ENCODE results near the gene GPR78.

Gene GPR78

GRCh38 chr4:8555716-8556115, 24.5 kb upstream of the GPR78 start (continued):
- no peak for TF ChIP-seq ZNF623 (tag by site-specific recombination; IDR thresholded peaks at IDR 0.05)
- TF ChIP-seq ZNF362 (tag by site-specific recombination; IDR thresholded peaks at IDR 0.05): no peak
- TF ChIP-seq ZNF658 (tag by site-specific recombination; IDR thresholded peaks at IDR 0.05): no peak

GRCh38 chr4:8556341-8557150, 23.6 kb upstream of the GPR78 start:
- POLR2A ChIA-PET: no interaction called here
- TF ChIP-seq ZNF785 (tag by site-specific recombination; IDR thresholded peaks at IDR 0.05) (no peak), ZNF529 (tag by site-specific recombination; IDR thresholded peaks at IDR 0.05; ENCODE audit: insufficient replicate concordance) (no peak), ZNF571 (tag by site-specific recombination; IDR thresholded peaks at IDR 0.05) (no peak), SCRT2 (tag by site-specific recombination; IDR thresholded peaks at IDR 0.05) (no peak), ZFP69B (tag by site-specific recombination; IDR thresholded peaks at IDR 0.05) (no peak), ZNF548 (tag by site-specific recombination; IDR thresholded peaks at IDR 0.05) (no peak), GFI1B (tag by site-specific recombination; IDR thresholded peaks at IDR 0.05) (no peak), ZNF132 (tag by site-specific recombination; IDR thresholded peaks at IDR 0.05; ENCODE audit: borderline replicate concordance) (no peak), ZBTB49 (tag by site-specific recombination; IDR thresholded peaks at IDR 0.05; ENCODE audit: low read depth) (no peak), ZSCAN16 (tag by site-specific recombination; IDR thresholded peaks at IDR 0.05) (no peak), YY1 (tag by site-specific recombination; IDR thresholded peaks at IDR 0.05) (no peak), BCL11B (tag by site-specific recombination; IDR thresholded peaks at IDR 0.05; ENCODE audit: low read depth) (no peak)

GRCh38 chr4:8557151-8558076, 22.8 kb upstream of the GPR78 start:
- no peak overlapping the region for H3K27ac ChIP-seq (ENCODE audit: extremely low read depth, low read depth, low read length)
- no peak overlapping the region for H3K4me3 ChIP-seq (ENCODE audit: low read depth, low read length)
- ChIA-PET POLR2A (no interaction called here), CTCF (interaction anchor here (0.6 kb wide), 1 partner anchor 29 kb away, joined by 8 read pairs; no protein-coding TSS in a partner anchor)
- no peaks in the 10 kb centered on the region for H3K4me1 ChIP-seq (ENCODE audit: control insufficient read depth, insufficient read depth, low read length)
- no peaks in the 10 kb centered on the region for H3K36me3 ChIP-seq (ENCODE audit: control insufficient read depth in 2 of 2, insufficient read depth in 1 of 2, low read length in 2 of 2)
- H3K9me3 ChIP-seq (ENCODE audit: control insufficient read depth, insufficient read depth, low read depth, low read length): no peaks in the 10 kb centered on the region
- TF ChIP-seq ZNF692 (tag by site-specific recombination; IDR thresholded peaks at IDR 0.05) (no peak), ZNF175 (tag by site-specific recombination; IDR thresholded peaks at IDR 0.05) (no peak), PRDM4 (tag by site-specific recombination; IDR thresholded peaks at IDR 0.05) (no peak), YY1 (tag by site-specific recombination; IDR thresholded peaks at IDR 0.05) (no peak), ZNF548 (tag by site-specific recombination; IDR thresholded peaks at IDR 0.05) (no peak), ZNF610 (tag by site-specific recombination; IDR thresholded peaks at IDR 0.05; ENCODE audit: borderline replicate concordance) (no peak), KLF17 (tag by site-specific recombination; IDR thresholded peaks at IDR 0.05) (no peak), ZNF24 (tag by site-specific recombination; IDR thresholded peaks at IDR 0.05) (no peak), MEIS1 (CRISPR knock-in tag; IDR thresholded peaks at IDR 0.05; ENCODE audit: borderline replicate concordance) (no peak), ZNF830 (tag by site-specific recombination; IDR thresholded peaks at IDR 0.05; ENCODE audit: low read depth) (no peak)

More at GRCh38 chr4:8556341-8557150, 23.6 kb upstream of the GPR78 start:
- Histone ChIP-seq H3K27ac (ENCODE audit: extremely low read depth, low read depth, low read length) (no peak overlapping the region), H3K4me1 (ENCODE audit: control insufficient read depth, insufficient read depth, low read length) (no peaks in the 10 kb centered on the region), H3K4me3 (ENCODE audit: low read depth, low read length) (no peak overlapping the region), H3K9me3 (ENCODE audit: control insufficient read depth, insufficient read depth, low read depth, low read length) (no peaks in the 10 kb centered on the region), H3K36me3 (ENCODE audit: control insufficient read depth in 2 of 2, insufficient read depth in 1 of 2, low read length in 2 of 2) (no peaks in the 10 kb centered on the region)
- CTCF ChIA-PET: interaction anchor here (0.6 kb wide), 1 partner anchor 30 kb away, joined by 8 read pairs; no protein-coding TSS in a partner anchor

All from HEK293 (cell line).